ENCODE measurements around the gene EMID1.
A peak's percentile ranks its signal among the peaks of the same experiment; 100 is the strongest.

The EMID1 gene

GRCh38 chr22:29183971-29184848 is 21.5 kb upstream of the EMID1 start:
- POLR2A ChIA-PET: no interaction called here
- TF ChIP-seq CTCF (IDR thresholded peaks at IDR 0.05; ENCODE audit: control extremely low read depth, extremely low read depth, low read depth, missing control alignments): no peak
- DNase-seq (ENCODE audit: extremely low spot score): no peak
- CTCF ChIA-PET: interaction anchor here (1.5 to 2.2 kb wide), 4 partner anchors 10 to 61 kb away, joined by 3 to 7 read pairs (median 6); no protein-coding TSS in a partner anchor

GRCh38 chr22:29184849-29185490 is 20.7 kb upstream of the EMID1 start:
- POLR2A ChIA-PET: no interaction called here
- DNase-seq (ENCODE audit: extremely low spot score): peak; percentile 10
- CTCF ChIA-PET: interaction anchor here (1.0 to 2.2 kb wide), 5 partner anchors 11 to 60 kb away, joined by 3 to 7 read pairs (median 4); no protein-coding TSS in a partner anchor

GRCh38 chr22:29186302-29186701 is 19.4 kb upstream of the EMID1 start:
- DNase-seq (ENCODE audit: extremely low spot score): no peak
- ChIA-PET POLR2A (no interaction called here), CTCF (interaction anchor here (1.7 to 2.2 kb wide), 2 partner anchors 12 to 32 kb away, joined by 4 to 7 read pairs; no protein-coding TSS in a partner anchor)
- no peak for TF ChIP-seq CTCF (IDR thresholded peaks at IDR 0.05; ENCODE audit: control extremely low read depth, extremely low read depth, low read depth, missing control alignments)

More at GRCh38 chr22:29184849-29185490, 20.7 kb upstream of the EMID1 start:
- TF ChIP-seq CTCF (IDR thresholded peaks at IDR 0.05; ENCODE audit: control extremely low read depth, extremely low read depth, low read depth, missing control alignments): no peak

- no peak for TF ChIP-seq CTCF (IDR thresholded peaks at IDR 0.05; ENCODE audit: control extremely low read depth, extremely low read depth, low read depth, missing control alignments)
- ChIA-PET POLR2A (no interaction called here), CTCF (no interaction called here)
- DNase-seq (ENCODE audit: extremely low spot score): no peak
These were observed 17.9 kb upstream of the EMID1 start for GRCh38 chr22:29187831-29188230.

- ChIA-PET POLR2A (no interaction called here), CTCF (interaction anchor here (1.2 to 2.0 kb wide), 4 partner anchors 13 to 55 kb away, joined by 3 to 10 read pairs (median 3); partner anchors contain the start of gene EMID1)
- TF ChIP-seq CTCF (IDR thresholded peaks at IDR 0.05; ENCODE audit: control extremely low read depth, extremely low read depth, low read depth, missing control alignments): no peak
- DNase-seq (ENCODE audit: extremely low spot score): no peak
These were observed 15.6 kb upstream of the EMID1 start for GRCh38 chr22:29190051-29190450.

- no peak for DNase-seq (ENCODE audit: extremely low spot score)
- no peak for TF ChIP-seq CTCF (IDR thresholded peaks at IDR 0.05; ENCODE audit: control extremely low read depth, extremely low read depth, low read depth, missing control alignments)
- ChIA-PET CTCF (interaction anchor here (1.2 to 2.0 kb wide), 2 partner anchors 12 to 14 kb away, joined by 3 to 10 read pairs; partner anchors contain the start of gene EMID1), POLR2A (no interaction called here)
These were observed 14.8 kb upstream of the EMID1 start for GRCh38 chr22:29190918-29191317.

Data from GM10248 (cell line).